MM.1S (cell line): ENCODE measurements around the gene TP53TG5.

Experiments used
- DNase-seq: peaks from one replicate; pipeline ENCODE4 v3.0.0-alpha.2; 2015
- H2AFZ ChIP-seq: fragments of 300-600 bp; sonication (generic); 2 replicates; pipeline ENCODE4 v1.6.0; 2016; ENCODE audit warnings: antibody characterized with exemption, low read length
- H3F3A ChIP-seq: fragments of 300-600 bp; sonication (generic); 2 replicates; pipeline ENCODE4 v1.6.1; 2016; ENCODE audit warnings: mild to moderate bottlenecking, antibody characterized with exemption, low read length, moderate library complexity, mixed read lengths; ENCODE audit not compliant: insufficient read depth
- H3K27ac ChIP-seq: fragments of 300-600 bp; sonication (generic); 2 replicates; pipeline ENCODE4 v1.5.1; 2016; ENCODE audit warnings: mild to moderate bottlenecking, low read length
- H3K27me3 ChIP-seq: fragments of 300-600 bp; sonication (generic); replicated peaks from 2 replicates; pipeline ENCODE4 v1.6.0; 2016; ENCODE audit warnings: low read length; ENCODE audit not compliant: insufficient read depth
- H3K36me3 ChIP-seq: fragments of 300-600 bp; sonication (generic); replicated peaks from 2 replicates; pipeline ENCODE4 v1.6.1; 2016; ENCODE audit warnings: mild to moderate bottlenecking, low read length, mixed read lengths; ENCODE audit not compliant: insufficient read depth
- H3K4me1 ChIP-seq: fragments of 300-600 bp; sonication (generic); 2 replicates; pipeline ENCODE4 v1.6.1; 2016; ENCODE audit warnings: low read length, mixed read lengths
- H3K4me2 ChIP-seq: fragments of 300-600 bp; sonication (generic); 2 replicates; pipeline ENCODE4 v1.6.0; 2016; ENCODE audit warnings: low read depth, low read length
- H3K4me3 ChIP-seq: fragments of 300-600 bp; sonication (generic); 2 replicates; pipeline ENCODE4 v1.5.1; 2016; ENCODE audit warnings: low read length, mixed read lengths
- H3K79me2 ChIP-seq: fragments of 300-600 bp; sonication (generic); 2 replicates; pipeline ENCODE4 v1.6.1; 2016; ENCODE audit warnings: mixed run types, low read length, mixed read lengths
- H3K9ac ChIP-seq: fragments of 300-600 bp; sonication (generic); 2 replicates; pipeline ENCODE4 v1.6.1; 2016; ENCODE audit warnings: low read length, mixed read lengths
- H3K9me2 ChIP-seq: fragments of 300-600 bp; sonication (generic); replicated peaks from 2 replicates; pipeline ENCODE4 v1.6.1; 2016; ENCODE audit warnings: mild to moderate bottlenecking, low read length, mixed read lengths; ENCODE audit not compliant: insufficient read depth
- H3K9me3 ChIP-seq: fragments of 300-600 bp; sonication (generic); replicated peaks from 2 replicates; pipeline ENCODE4 v1.6.1; 2016; ENCODE audit warnings: mild to moderate bottlenecking, low read length, mixed read lengths; ENCODE audit not compliant: insufficient read depth
- H4K20me1 ChIP-seq: fragments of 300-600 bp; sonication (generic); 2 replicates; pipeline ENCODE4 v1.6.1; 2016; ENCODE audit warnings: mild to moderate bottlenecking, low read length, moderate library complexity, mixed read lengths; ENCODE audit not compliant: insufficient read depth
- EZH2 ChIP-seq: fragments of 300-600 bp; sonication (generic); optimal IDR thresholded peaks from 2 replicates; pipeline ENCODE3; 2017; ENCODE audit warnings: low read depth, mild to moderate bottlenecking, antibody characterized with exemption, low read length, mixed read lengths
- EZH2phosphoT487 ChIP-seq: fragments of 300-600 bp; sonication (generic); IDR thresholded peaks from 2 replicates; pipeline ENCODE4 v1.6.1; 2018; ENCODE audit warnings: antibody characterized with exemption, low read length
- TF ChIP-seq, protein P1 (sequence below): fragments of 300-600 bp; sonication (generic); IDR thresholded peaks from 2 replicates; pipeline ENCODE4 v1.5.1; 2016; ENCODE audit warnings: antibody characterized with exemption, low read length, mixed read lengths

TP53TG5 gene

DNA sequence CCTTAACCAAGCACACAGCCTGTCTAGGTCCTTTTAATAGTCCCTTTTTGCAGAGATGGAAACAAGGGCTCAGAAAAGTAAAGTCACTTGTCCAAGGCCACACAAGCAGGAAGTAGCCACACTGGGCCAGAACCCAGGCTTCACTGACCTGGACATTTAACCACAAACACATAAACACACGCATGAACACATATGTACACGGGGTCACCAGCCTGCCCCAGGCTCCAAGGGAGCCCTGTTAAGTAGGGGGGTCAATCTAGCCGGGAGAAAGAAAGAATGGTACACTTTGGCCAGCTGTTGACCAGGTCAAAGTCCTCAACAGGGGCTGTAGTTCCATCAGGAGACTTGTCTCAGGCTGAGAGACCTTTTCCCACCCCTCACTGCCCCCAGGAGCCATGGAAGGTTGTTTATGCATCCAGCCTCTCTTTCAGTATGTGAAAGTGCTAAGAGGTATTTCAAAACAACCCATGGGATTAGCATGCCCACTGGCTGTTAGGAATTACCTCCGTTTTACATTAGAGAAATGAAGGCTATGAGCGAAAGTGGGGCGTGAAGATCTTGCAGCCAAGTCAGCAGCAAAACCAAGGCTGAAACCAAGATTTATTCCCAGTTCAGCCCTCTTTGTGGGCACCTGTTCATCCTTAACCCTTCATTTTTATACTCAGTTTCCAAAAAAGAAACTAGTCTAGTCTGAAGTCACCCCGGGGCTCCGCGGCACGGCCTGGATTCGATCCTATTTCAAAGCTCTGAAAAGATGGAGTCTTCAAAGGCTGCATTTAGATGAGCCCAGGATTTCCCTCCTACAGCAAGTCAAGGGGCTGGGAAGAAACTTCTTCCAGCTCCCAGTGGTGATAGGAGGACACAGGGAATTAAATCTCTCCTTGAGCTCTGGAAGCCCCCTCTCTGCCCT is 39.7 kb downstream of the TP53TG5 start:
- Histone ChIP-seq H3K27me3 (no peaks in the 10 kb centered on the region), H3K4me2 (no peak overlapping the region), H2AFZ (no peak overlapping the region), H3K9ac (no peak overlapping the region), H3K9me2 (no peaks in the 10 kb centered on the region), H4K20me1 (no peaks in the 10 kb centered on the region), H3K9me3 (no peaks in the 10 kb centered on the region), H3K79me2 (no peaks in the 10 kb centered on the region), H3K27ac (no peak overlapping the region), H3F3A (peaks cover 5% of the 10 kb centered on the region; the same call in 1 of the 2 replicates), H3K4me3 (no peak overlapping the region), H3K4me1 (peaks cover 21% of the 10 kb centered on the region), H3K36me3 (no peaks in the 10 kb centered on the region)
- no peak for TF ChIP-seq EZH2phosphoT487
- TF ChIP-seq, protein P1, sequence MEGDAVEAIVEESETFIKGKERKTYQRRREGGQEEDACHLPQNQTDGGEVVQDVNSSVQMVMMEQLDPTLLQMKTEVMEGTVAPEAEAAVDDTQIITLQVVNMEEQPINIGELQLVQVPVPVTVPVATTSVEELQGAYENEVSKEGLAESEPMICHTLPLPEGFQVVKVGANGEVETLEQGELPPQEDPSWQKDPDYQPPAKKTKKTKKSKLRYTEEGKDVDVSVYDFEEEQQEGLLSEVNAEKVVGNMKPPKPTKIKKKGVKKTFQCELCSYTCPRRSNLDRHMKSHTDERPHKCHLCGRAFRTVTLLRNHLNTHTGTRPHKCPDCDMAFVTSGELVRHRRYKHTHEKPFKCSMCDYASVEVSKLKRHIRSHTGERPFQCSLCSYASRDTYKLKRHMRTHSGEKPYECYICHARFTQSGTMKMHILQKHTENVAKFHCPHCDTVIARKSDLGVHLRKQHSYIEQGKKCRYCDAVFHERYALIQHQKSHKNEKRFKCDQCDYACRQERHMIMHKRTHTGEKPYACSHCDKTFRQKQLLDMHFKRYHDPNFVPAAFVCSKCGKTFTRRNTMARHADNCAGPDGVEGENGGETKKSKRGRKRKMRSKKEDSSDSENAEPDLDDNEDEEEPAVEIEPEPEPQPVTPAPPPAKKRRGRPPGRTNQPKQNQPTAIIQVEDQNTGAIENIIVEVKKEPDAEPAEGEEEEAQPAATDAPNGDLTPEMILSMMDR = no peak
- TF ChIP-seq EZH2 = no peak
- DNase-seq = no peak

DNA sequence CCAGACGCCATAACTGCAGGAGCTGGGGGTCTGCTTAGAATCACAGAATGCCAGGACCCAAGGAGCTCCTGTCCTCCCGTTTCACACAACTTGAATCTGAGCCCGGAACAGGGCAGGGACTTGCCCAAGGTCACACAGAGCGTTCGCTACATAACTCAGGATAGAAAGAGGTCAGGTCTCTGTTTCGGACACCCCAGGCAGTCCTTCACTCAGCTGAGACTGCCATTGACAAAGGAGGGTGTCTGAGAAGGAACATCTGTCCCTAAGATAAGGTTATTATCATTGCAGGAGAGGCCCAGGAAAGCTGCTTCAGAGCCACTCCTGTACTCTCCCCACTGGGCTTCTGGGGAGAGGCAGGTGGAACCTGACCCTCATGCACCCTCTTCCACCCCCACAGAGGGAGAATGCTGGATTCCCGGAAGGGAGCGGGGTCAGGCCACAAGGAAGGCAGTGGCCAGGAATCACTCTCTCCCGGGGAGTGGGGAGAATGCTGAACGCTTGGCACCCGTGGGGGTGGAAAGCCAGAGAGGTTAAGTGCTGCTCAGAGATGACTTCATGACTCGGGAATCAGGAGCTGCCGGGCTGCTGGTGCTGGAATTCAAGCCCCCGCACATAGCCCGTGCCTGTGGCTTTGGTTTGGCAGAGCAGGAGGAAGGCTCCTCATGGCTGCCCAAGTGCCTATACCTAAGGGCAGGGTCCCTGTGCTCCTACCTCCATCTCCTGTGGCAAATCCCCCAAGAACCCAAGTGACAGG is 40.6 kb downstream of the TP53TG5 start:
- Histone ChIP-seq H3K9me3 (no peaks in the 10 kb centered on the region), H3K4me1 (peaks cover 21% of the 10 kb centered on the region), H3K9me2 (no peaks in the 10 kb centered on the region), H3K27me3 (no peaks in the 10 kb centered on the region), H3K4me3 (no peak overlapping the region), H3K27ac (no peak overlapping the region), H3K79me2 (no peaks in the 10 kb centered on the region), H3K36me3 (no peaks in the 10 kb centered on the region), H2AFZ (no peak overlapping the region), H3K4me2 (no peak overlapping the region), H3K9ac (no peak overlapping the region), H4K20me1 (no peaks in the 10 kb centered on the region), H3F3A (peaks cover 5% of the 10 kb centered on the region; the same call in 1 of the 2 replicates)
- TF ChIP-seq EZH2phosphoT487 (no peak), EZH2 (no peak)
- TF ChIP-seq, protein P1 = no peak
- no peak for DNase-seq

DNA sequence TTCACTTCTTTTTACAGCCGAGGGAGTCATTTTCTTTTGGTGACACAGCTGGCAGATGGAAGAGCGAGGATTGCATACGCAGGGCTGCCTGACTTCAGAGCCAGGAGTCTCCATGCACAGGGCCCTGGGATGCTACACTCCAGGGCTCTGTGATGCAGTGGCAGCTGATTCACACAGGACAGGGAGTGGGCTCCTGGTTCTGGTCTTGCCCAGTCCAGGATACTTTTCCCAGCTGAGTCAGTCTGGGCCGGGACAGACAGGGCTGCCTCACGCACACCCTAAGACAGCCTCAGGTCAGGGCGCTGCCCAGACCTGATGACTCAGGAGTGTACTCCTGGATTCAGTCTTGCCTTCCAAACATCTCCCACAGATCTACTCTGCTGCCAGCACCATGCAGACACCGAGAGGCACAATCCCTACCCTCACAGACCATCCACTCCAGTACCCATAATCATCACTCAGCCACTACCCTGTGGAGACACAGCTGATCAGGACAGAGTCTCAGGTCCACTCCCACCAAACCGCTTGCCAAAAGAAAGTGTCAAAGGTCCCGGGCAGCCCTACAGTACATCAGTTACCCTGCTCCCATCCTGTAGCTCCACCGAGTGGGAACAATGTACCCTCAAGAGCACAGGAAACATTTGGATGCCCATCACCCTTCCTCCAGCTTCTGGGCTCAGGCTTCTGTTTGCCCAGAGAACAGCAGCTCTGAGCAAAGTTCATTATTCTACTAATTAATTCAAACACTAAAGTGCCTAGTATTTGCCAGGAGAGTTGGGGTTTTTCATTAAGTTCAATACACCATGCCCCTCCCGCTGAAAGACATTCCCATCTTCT is 41.4 kb downstream of the TP53TG5 start:
- no peaks in the 10 kb centered on the region for H3K36me3 ChIP-seq
- H3K9ac ChIP-seq = no peak overlapping the region
- TF ChIP-seq EZH2phosphoT487 = no peak
- no peak for TF ChIP-seq EZH2
- TF ChIP-seq, protein P1 = no peak
- DNase-seq = no peak
- no peaks in the 10 kb centered on the region for H4K20me1 ChIP-seq
- H3K27me3 ChIP-seq = no peaks in the 10 kb centered on the region
- H3K4me3 ChIP-seq = no peak overlapping the region
- H3F3A ChIP-seq = peaks cover 5% of the 10 kb centered on the region; the same call in 1 of the 2 replicates
- H2AFZ ChIP-seq = no peak overlapping the region
- H3K9me2 ChIP-seq = no peaks in the 10 kb centered on the region
- H3K4me2 ChIP-seq = no peak overlapping the region
- H3K79me2 ChIP-seq = no peaks in the 10 kb centered on the region
- no peak overlapping the region for H3K27ac ChIP-seq
- peaks cover 21% of the 10 kb centered on the region for H3K4me1 ChIP-seq
- H3K9me3 ChIP-seq = no peaks in the 10 kb centered on the region
